H9 (cell line): ENCODE data around the gene UPK3A. TPM values are rescaled to one million over a fixed set of nuclear protein-coding genes. Genes with fewer than 3 reads are reported as not detected.

Source experiments
- DNase-seq: peaks from one replicate; pipeline ENCODE4 v3.0.0-alpha.2; 2017
- H2AFZ ChIP-seq: one replicate; pipeline ENCODE4 v1.6.1; 2013; ENCODE audit warnings: mild to moderate bottlenecking, low read length, control low read depth, moderate library complexity
- H2AK5ac ChIP-seq: 2 replicates; pipeline ENCODE4 v1.6.1; 2013; ENCODE audit warnings: low read length, control low read depth, mixed read lengths; ENCODE audit not compliant: insufficient read length
- H2BK120ac ChIP-seq: one replicate; pipeline ENCODE4 v1.6.1; 2013; ENCODE audit warnings: low read depth, mild to moderate bottlenecking, low read length, control low read depth, inconsistent platforms; ENCODE audit not compliant: poor library complexity, severe bottlenecking
- H2BK12ac ChIP-seq: 2 replicates; pipeline ENCODE4 v1.6.1; 2013; ENCODE audit warnings: low read length, control low read depth, mixed read lengths, low read depth; ENCODE audit not compliant: insufficient read length
- H2BK15ac ChIP-seq: 2 replicates; pipeline ENCODE4 v1.6.1; 2013; ENCODE audit warnings: low read depth, low read length, control low read depth
- H2BK20ac ChIP-seq: one replicate; pipeline ENCODE4 v1.6.1; 2013; ENCODE audit warnings: low read depth, mild to moderate bottlenecking, low read length, control low read depth, inconsistent platforms; ENCODE audit not compliant: poor library complexity, severe bottlenecking
- H2BK5ac ChIP-seq: 2 replicates; pipeline ENCODE4 v1.6.1; 2013; ENCODE audit warnings: low read length, control low read depth, mixed read lengths; ENCODE audit not compliant: insufficient read length
- H3K14ac ChIP-seq: 2 replicates; pipeline ENCODE4 v1.6.1; 2013; ENCODE audit warnings: low read length, control low read depth; ENCODE audit not compliant: insufficient read depth
- H3K18ac ChIP-seq: 2 replicates; pipeline ENCODE4 v1.6.1; 2013; ENCODE audit warnings: low read depth, mild to moderate bottlenecking, mixed read lengths, low read length, control low read depth; ENCODE audit not compliant: insufficient read length
- H3K23ac ChIP-seq: 2 replicates; pipeline ENCODE4 v1.6.1; 2013; ENCODE audit warnings: low read length, control low read depth, mixed read lengths, low read depth; ENCODE audit not compliant: insufficient read length
- H3K23me2 ChIP-seq: 2 replicates; pipeline ENCODE4 v1.6.1; 2013; ENCODE audit warnings: low read depth, mild to moderate bottlenecking, mixed read lengths, low read length, control low read depth; ENCODE audit not compliant: insufficient read length, poor library complexity, severe bottlenecking
- H3K27ac ChIP-seq: 2 replicates; pipeline ENCODE4 v1.5.1; 2013; ENCODE audit warnings: low read length, control low read depth, mixed read lengths, low read depth; ENCODE audit not compliant: insufficient read length
- H3K27me3 ChIP-seq: 2 replicates; pipeline ENCODE4 v1.6.1; 2013; ENCODE audit warnings: low read length, control low read depth, inconsistent platforms; ENCODE audit not compliant: insufficient read depth
- H3K4ac ChIP-seq: 2 replicates; pipeline ENCODE4 v1.6.1; 2013; ENCODE audit warnings: low read depth, mild to moderate bottlenecking, control low read depth, inconsistent platforms, low read length, moderate library complexity
- H3K4me1 ChIP-seq: 2 replicates; pipeline ENCODE4 v1.6.1; 2013; ENCODE audit warnings: low read length, control low read depth, inconsistent platforms; ENCODE audit not compliant: insufficient read depth
- H3K4me2 ChIP-seq: 2 replicates; pipeline ENCODE4 v1.6.1; 2013; ENCODE audit warnings: low read length, control low read depth, mixed read lengths; ENCODE audit not compliant: insufficient read length, insufficient read depth
- H3K56ac ChIP-seq: 2 replicates; pipeline ENCODE4 v1.6.1; 2013; ENCODE audit warnings: low read depth, mild to moderate bottlenecking, mixed read lengths, low read length, control low read depth; ENCODE audit not compliant: insufficient read length
- H3K79me1 ChIP-seq: 2 replicates; pipeline ENCODE4 v1.6.1; 2013; ENCODE audit warnings: low read depth, mild to moderate bottlenecking, moderate library complexity, low read length, control low read depth, inconsistent platforms; ENCODE audit not compliant: insufficient read depth, poor library complexity, severe bottlenecking
- H3K79me2 ChIP-seq: 2 replicates; pipeline ENCODE4 v1.6.1; 2013; ENCODE audit warnings: low read length, control low read depth, inconsistent platforms; ENCODE audit not compliant: insufficient read depth
- H3K9ac ChIP-seq: 2 replicates; pipeline ENCODE4 v1.6.1; 2013; ENCODE audit warnings: low read length, control low read depth, mixed read lengths; ENCODE audit not compliant: insufficient read length; ENCODE audit errors: extremely low read depth
- H3K9me3 ChIP-seq: one replicate; pipeline ENCODE4 v1.6.1; 2013; ENCODE audit warnings: low read depth, low read length, inconsistent platforms; ENCODE audit not compliant: control insufficient read depth
- H3T11ph ChIP-seq: one replicate; pipeline ENCODE4 v1.6.1; 2013; ENCODE audit warnings: mild to moderate bottlenecking, low read length, control low read depth, inconsistent platforms
- H4K20me1 ChIP-seq: one replicate; pipeline ENCODE4 v1.6.1; 2013; ENCODE audit not compliant: control insufficient read depth, insufficient read length, insufficient read depth
- H4K5ac ChIP-seq: 2 replicates; pipeline ENCODE4 v1.6.1; 2013; ENCODE audit warnings: low read depth, mild to moderate bottlenecking, mixed read lengths, low read length, control low read depth; ENCODE audit not compliant: insufficient read length
- H4K8ac ChIP-seq: replicated peaks from 2 replicates; pipeline ENCODE4 v1.6.1; 2013; ENCODE audit warnings: low read length, control low read depth, mixed read lengths, low read depth; ENCODE audit not compliant: insufficient read length
- H4K91ac ChIP-seq: 2 replicates; pipeline ENCODE4 v1.6.1; 2013; ENCODE audit warnings: low read depth, mild to moderate bottlenecking, moderate library complexity, mixed read lengths, low read length, control low read depth; ENCODE audit not compliant: insufficient read length
- H3K27ac Mint-ChIP-seq, 3 experiments: 2 replicates in 2 of 3; 3 replicates in 1 of 3; pipeline ENCODE4 v1.8.0; 2020 to 2021; ENCODE audit warnings: mixed read lengths in 3 of 3, mild to moderate bottlenecking in 1 of 3, moderate library complexity in 1 of 3
- H3K27me3 Mint-ChIP-seq: 2 replicates; pipeline ENCODE4 v1.8.0; 2021; ENCODE audit warnings: low read depth, mild to moderate bottlenecking, moderate library complexity, mixed read lengths
- H3K36me3 Mint-ChIP-seq, 3 experiments: 2 replicates in 2 of 3; 3 replicates in 1 of 3; pipeline ENCODE4 v1.8.0; 2020 to 2021; ENCODE audit warnings: low read depth in 3 of 3, mixed read lengths in 3 of 3; ENCODE audit not compliant: insufficient read depth in 1 of 3
- H3K4me1 Mint-ChIP-seq, 2 experiments: 2 replicates each; pipeline ENCODE4 v1.8.0; 2020; ENCODE audit warnings: mixed read lengths in 2 of 2
- H3K4me3 Mint-ChIP-seq, 2 experiments: 2 replicates in 1 of 2; 3 replicates in 1 of 2; pipeline ENCODE4 v1.8.0; 2020 to 2021; ENCODE audit warnings: mild to moderate bottlenecking in 2 of 2, mixed read lengths in 2 of 2, moderate library complexity in 1 of 2
- H3K9me3 Mint-ChIP-seq, 2 experiments: 2 replicates in 1 of 2; 3 replicates in 1 of 2; pipeline ENCODE4 v1.8.0; 2020; ENCODE audit warnings: mild to moderate bottlenecking in 2 of 2, mixed read lengths in 2 of 2, moderate library complexity in 1 of 2
- CTCF ChIP-seq: fragments of 200-600 bp; sonication (generic); conservative IDR thresholded peaks from 3 replicates; pipeline ENCODE4 v1.8.0; 2021; ENCODE audit warnings: antibody characterized with exemption, mild to moderate bottlenecking
- WGBS: extraction: QIAGEN DNeasy Blood & Tissue Kit; methylation state at CpG from one replicate; pipeline ENCODE4 v1.1.7; 2013; ENCODE audit warnings: missing lambda C conversion rate, low lambda C conversion rate, mixed read lengths; ENCODE audit not compliant: insufficient read length; ENCODE audit errors: extremely low coverage; 5-methylcytosine and 5-hydroxymethylcytosine counted together
- total RNA-seq: library from RNA; stranded (reverse); gene quantifications from 2 replicates; pipeline ENCODE4 v1.2.1, GENCODE V29; 2021

The UPK3A gene
- total RNA-seq, 1 experiment from 2014 or later: not detected

DNA sequence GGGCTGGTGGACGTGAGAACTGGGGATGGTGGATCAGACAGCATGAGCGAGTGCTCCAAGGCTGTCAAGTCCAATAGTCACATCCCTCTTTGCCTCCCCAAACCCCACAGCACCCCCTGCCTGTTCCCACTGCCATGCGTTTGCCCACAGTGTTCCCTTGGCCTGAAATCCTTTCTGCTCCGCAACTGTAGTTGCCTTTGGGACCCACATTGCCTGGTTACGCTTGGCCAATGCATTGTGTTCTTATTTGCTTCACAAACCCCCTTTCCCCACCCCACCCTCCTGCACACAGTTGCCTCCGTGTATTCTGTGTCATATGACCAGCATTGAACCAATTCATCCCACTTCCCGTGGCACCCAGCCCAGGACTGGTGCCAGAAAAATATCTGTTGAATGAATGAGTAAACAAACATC, 42.0 kb upstream of the UPK3A start:
- Histone ChIP-seq H4K8ac (no peak overlapping the region), H4K91ac (no peak overlapping the region), H3T11ph (no peak overlapping the region), H4K5ac (no peak overlapping the region), H2BK20ac (no peak overlapping the region), H2BK12ac (no peak overlapping the region), H3K79me2 (no peaks in the 10 kb centered on the region), H3K4me1 (no peaks in the 10 kb centered on the region), H3K14ac (no peak overlapping the region), H3K23me2 (peaks cover 11% of the 10 kb centered on the region), H2BK15ac (no peak overlapping the region), H3K18ac (no peak overlapping the region), H3K23ac (no peak overlapping the region), H3K9ac (no peak overlapping the region), H2AFZ (no peak overlapping the region), H3K56ac (no peak overlapping the region), H3K79me1 (no peaks in the 10 kb centered on the region), H3K27ac (no peak overlapping the region), H3K4ac (no peak overlapping the region), H2BK5ac (no peak overlapping the region), H3K9me3 (no peaks in the 10 kb centered on the region), H3K4me2 (no peak overlapping the region), H2BK120ac (no peak overlapping the region), H3K27me3 (no peaks in the 10 kb centered on the region), H2AK5ac (no peak overlapping the region), H4K20me1 (no peaks in the 10 kb centered on the region)
- peak; percentile 38 for TF ChIP-seq CTCF
- WGBS: no CpG with 5 or more reads among the region's 7 CpGs
- Mint-ChIP-seq H3K27me3 (peaks cover 16% of the 10 kb centered on the region), H3K9me3 (no peaks in the 10 kb centered on the region; a peak in 1 of 5 replicates), H3K36me3 (peaks cover 2 to 10% (median 7%) of the 10 kb centered on the region in 3 experiments; a peak in 5 of 7 replicates), H3K27ac (no peak overlapping the region), H3K4me1 (peaks cover 27 to 35% of the 10 kb centered on the region in 2 experiments), H3K4me3 (no peak overlapping the region)
- DNase-seq: no peak
